HG02623 (cell line): Measurements from ENCODE around the gene RBFOX2.
"Not testable (repeated sequence)": the region's sequence is repeated elsewhere in the genome, so short reads cannot be mapped to it uniquely, and the experiment has no call there.

ENCODE experiments used
- ATAC-seq: cut with Tn5 transposase; IDR thresholded peaks from one replicate; pipeline ENCODE4 v1.9.1; 2021; ENCODE audit warnings: moderate library complexity; ENCODE audit not compliant: unreplicated experiment

Gene RBFOX2

DNA sequence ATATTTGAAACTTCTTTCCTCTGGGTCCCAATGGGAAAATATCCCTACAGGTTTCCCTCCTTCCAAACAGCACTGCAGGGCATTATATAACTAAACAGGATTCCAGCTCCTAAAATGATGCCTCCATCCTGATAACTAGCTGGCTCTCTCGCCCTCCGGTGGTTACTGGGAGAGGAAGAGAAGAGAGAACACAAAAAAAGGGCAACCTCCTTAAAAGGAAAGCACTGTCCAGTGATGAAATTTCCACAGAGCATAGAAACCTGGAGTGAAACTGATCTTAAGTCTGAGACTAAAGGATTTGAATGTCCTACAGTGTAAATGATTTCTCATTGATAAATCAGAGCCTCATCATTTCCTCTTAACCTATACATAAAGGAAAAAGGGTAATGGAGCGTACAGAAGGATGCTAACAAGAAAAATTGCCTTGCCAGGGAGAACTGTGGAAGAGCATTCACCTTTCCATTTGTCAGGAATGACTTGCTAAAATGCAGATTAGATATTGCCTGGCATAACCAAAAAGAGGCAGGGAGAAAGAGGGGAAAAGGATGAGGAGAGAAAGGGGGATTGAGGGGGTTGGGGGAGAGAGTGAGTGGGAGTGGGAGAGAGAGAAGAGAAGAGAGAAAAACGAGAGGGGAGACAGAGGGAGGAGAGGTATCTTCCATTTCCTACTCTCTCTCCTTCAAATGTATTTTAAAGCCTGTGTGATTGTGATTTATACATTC lies 189.6 kb downstream of the RBFOX2 start:
- ATAC-seq = no peak

DNA sequence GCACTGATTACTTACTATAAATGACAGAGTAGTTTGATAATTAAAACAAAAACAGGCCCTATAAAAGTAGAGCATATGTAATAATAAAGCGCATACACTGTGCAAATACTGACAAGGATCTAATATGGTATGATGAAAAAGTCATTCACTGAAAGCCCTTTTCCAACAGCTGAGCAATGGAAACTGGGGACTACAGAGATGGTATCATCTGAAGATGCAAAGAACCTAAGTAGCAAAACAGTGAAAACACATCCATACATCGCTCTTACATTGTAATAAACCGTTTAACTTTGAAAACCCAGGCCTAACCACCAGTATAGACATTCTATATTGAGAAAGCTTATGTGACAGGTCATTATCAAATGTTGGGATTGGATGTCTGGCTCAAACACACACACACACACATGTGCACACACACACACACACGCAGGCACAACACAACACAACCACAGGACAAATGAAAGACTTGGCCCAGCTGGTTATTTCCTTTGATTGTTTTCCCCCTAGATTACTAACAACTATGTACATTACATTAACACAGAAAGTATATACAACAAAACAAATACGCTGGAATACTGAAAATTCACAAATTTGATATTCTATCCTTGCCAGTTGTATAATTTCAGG lies 191.4 kb downstream of the RBFOX2 start:
- ATAC-seq = no peak

DNA sequence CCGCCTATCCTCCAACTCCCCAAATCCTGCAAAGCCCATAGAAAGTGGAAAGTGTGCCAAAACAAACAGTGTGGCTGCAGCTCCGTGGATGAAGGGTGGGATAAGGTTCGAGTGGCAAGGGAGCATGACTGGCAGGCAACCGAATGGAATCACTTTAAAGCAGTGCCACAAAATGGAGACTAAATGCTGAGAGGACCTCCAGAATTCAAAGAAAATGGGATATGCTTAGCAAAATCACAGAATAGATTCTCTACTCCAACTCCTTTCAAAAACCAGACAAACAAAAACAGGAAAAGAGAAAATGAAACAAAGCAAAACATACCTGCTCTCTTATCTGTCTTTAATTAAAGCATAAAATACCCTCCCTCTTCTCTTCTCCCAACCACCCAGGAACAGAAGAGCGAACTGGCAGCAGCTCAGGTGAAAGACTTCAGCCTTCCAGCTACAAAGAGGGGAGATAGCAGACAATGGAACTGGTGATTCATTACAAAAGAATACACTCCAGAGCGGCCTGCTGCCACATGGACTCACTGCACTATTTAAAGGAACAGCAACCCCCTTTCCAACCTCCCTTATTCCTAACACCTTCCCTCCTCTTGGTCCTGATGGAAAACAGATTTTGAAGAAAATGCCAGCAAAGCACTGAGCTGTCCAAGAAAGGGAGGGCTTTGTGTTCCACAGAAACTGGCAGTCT lies 192.5 kb downstream of the RBFOX2 start:
- ATAC-seq = no peak

DNA sequence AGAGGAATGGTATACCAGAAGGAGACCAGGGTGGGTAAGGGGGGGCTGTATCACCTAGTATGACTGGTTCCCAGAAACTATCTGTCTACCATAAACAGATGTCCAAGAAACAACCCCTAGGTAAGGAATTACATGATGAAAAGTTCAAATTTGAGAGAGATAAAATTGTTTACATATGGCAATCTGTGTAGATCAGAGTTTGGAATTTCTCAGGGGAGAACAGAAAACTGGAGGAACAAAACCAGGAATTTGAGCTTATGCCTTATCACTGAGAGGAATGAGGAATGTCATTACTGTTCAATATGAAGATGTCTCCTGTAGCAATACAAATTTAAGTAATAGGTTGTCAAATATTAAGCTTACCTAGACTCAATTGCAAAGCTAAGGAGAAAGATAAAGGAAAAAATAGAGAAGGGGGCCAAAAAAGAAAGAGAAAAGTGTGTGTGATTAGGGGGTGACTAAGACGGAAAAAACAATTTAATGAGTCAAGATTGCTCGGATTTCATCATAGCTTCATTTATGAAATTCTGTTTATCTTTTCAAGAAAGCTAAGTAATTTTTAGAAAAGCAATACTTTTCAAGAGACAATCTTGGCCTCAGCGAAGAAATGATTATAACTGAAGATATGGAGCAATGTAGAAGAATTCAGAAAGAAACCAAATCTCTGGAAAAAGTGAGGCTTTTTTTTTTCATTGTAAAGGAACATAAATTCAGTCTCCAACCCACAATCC lies 193.2 kb downstream of the RBFOX2 start:
- no peak for ATAC-seq

DNA sequence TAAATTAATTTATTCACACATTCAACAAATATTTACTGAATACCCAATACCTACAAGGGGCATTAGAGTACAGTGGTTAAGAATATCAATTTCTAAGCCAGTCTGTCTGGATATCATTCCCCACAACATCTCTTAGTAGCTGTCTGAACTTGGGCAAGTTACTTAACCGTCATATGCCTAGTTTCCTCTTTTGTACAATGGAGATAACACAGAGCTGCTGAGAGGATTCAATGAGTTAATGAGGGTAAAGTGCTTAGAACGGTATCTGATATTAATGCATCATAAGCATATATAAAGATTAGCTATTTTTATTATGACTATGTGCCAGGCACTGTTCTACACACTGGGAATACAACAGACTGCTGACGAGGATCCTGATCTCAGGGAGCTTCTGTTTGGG lies 194.6 kb downstream of the RBFOX2 start:
- no peak for ATAC-seq

DNA sequence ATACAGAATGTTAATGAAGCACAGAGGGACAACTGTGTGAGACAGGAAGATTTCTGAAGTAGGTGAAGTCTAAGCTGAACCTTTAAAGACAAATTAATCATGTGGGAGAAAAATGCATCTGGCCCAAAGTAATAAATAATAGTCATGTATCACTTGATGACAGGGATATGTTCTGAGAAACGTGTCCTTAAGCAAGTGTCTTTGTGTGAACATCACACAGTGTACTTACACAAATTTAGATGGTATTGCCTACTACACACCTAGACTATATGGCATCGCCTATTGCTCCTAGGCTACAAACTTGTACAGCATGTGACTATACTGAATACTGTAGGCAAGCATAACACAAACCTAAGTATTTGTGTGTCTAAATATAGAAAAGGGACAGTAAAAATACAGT lies 198.3 kb downstream of the RBFOX2 start:
- ATAC-seq = no peak

GRCh38 chr22:35824256-35824655 lies 204.4 kb downstream of the RBFOX2 start:
- no peak for ATAC-seq

DNA sequence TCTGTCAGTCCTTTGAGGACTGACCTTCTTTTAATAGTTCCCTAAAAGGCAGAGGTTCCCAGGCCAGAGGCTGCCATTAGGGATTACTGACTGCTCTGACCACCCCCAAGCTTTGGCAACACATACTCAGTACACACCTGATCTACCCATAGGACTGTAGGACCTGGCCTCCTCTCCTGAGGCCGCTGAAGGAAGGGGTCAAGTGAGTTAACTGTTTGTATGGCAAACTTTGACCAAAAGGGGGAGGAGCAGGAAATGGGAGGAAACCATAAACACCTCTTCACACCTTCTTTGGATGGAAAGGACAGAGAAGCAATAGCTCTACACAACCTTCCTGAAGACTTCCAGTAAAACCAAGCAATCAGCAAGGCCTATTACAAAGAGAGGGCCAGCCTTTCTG lies 207.0 kb downstream of the RBFOX2 start:
- no peak for ATAC-seq

DNA sequence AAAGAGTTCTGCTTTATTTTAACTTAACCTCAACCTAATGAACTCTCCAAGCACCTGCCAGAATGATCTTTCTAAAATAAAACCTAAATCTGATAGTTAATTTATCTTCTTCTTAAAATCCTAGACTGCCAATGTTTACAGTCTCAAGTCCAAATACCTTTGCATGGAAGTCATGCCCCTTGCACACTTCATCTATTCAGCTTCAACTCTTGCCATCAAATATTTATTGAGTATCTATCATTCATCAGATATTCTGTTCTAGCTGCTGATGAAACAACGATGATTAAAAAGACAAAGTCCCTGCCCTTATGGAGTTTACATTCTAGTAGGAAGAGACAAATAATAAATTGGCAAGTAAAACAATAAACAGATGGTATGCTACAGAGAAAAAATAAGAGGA lies 209.2 kb downstream of the RBFOX2 start:
- ATAC-seq = no peak

DNA sequence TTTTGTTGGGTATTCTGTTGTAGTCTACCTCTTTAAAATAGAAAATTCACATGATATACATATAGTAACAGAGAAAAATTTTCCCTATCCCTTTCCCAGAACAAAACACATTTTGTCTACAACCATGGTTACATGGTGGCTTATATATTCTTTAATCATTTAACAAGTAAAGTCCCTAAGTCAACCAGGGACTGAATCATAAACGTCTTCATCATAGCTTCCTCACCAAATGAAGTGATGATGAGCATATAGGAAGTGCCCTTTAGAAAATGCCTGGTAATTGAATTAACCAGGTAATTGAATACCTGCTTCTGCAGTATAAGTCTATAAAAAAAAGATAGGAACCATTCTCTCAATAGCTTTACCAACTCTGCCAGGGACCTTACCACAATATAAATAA lies 209.7 kb downstream of the RBFOX2 start:
- ATAC-seq = no peak

- no peak for ATAC-seq
Measured at GRCh38 chr22:35812600-35812999, 216.0 kb downstream of the RBFOX2 start.

GRCh38 chr22:35811670-35812069 lies 217.0 kb downstream of the RBFOX2 start:
- no peak for ATAC-seq

DNA sequence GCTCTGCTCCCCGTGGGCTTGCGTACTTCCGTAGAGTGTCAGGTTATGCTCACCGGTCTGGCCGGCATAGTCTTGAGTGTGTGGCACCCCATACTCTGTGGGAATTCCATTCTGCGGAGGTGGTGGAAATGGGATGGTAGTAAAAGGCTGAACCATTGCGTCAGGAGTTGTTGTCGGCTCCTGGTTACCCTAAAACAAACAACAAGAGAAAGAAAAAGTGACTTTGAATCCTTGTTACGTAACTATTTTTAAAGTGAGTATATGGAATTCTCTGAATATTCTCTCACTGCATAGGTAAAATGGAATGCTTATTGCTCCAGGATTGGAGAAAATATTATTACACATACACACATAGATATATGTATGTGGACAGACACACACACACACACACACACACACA lies 218.8 kb downstream of the RBFOX2 start:
- ATAC-seq = no peak

DNA sequence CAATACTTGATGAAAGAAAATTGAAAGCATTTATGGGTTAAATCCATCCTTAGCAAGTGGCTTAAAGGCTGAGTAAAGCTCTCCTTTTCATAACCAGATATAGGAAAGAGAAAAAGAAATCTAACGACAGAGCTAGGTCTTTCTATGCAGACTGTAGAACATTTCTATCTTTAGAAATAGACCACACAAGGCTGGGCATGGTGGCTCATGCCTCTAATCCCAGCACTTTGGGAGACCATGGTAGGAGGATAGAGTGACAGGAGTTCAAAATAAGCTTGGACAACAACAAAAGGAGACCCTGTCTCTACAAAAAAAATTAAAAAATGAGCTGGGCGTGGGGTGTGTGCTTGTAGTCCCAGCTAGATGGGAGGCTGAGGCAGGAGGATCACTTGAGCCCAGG lies 220.2 kb downstream of the RBFOX2 start:
- no peak for ATAC-seq

GRCh38 chr22:35806668-35807067 lies 222.0 kb downstream of the RBFOX2 start:
- ATAC-seq = not testable (repeated sequence)

- no peak for ATAC-seq
Measured at GRCh38 chr22:35805466-35805865, 223.2 kb downstream of the RBFOX2 start.

GRCh38 chr22:35804421-35804820 lies 224.2 kb downstream of the RBFOX2 start:
- no peak for ATAC-seq

DNA sequence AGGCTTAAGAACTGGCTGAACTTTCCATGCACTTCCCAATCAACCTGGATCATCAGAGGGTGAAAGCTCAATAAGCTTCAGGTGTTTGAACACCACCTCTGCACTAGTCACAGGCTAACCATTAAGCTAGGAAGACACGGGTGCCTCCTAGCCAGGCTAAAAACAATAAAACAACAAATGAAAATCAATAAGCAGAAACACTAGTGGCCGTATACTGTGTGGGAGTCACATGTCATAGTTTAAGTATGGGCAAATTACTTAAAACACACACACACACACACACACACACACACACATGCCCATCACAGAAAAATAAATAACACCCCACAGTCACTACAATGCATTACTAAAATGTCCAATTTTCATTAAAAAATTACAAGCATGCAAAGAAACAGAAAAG lies 225.7 kb downstream of the RBFOX2 start:
- ATAC-seq = no peak

DNA sequence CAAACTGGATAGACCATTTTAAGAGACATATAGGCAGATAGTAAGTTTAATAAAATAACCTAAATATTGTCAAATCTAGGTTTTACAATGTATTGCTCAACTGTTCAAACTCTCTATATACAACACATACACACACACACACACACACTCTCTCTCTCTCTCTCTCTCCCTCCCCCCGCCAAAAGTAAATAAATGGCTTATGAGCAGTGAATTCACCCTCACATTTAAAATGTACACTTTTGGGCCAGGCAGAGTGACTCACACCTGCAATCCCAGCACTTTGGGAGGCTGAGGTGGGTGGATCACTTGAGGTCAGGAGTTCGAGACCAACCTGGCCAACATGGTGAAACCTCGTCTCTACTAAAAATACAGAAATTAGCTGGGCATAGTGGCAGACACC lies 227.3 kb downstream of the RBFOX2 start:
- ATAC-seq = not testable (repeated sequence)

- no peak for ATAC-seq
Measured at GRCh38 chr22:35799150-35799549, 229.5 kb downstream of the RBFOX2 start.

- ATAC-seq = no peak
Measured at GRCh38 chr22:35797411-35797810, 231.2 kb downstream of the RBFOX2 start.

DNA sequence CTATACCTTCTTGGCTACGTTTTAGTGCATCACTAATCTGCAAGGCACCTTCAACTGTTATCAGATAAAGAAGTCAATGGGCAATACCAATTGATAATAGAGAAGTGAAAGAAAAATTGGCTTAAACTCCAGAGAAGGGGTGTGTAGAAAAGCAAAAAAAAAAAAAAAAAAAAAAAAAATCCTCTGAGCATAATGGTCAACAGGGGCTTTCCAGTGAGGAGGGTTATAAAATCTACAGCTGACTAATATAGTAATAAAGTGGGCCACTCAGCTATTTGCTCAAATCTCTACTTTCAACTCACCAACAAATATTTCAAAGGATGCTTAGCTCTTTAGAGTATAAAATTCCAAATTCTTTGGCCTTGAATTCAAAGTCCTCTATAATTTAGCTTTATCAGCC lies 233.1 kb downstream of the RBFOX2 start:
- no peak for ATAC-seq
